WTC11 (cell line): ENCODE measurements around the gene HSFY2.
"Not testable (repeated sequence)": the region's sequence is repeated elsewhere in the genome, so short reads cannot be mapped to it uniquely, and the experiment has no call there.

Experiments
- CBFB ChIP-seq: sonication (generic); formaldehyde crosslinking; IDR thresholded peaks from 2 replicates; pipeline ENCODE4 v1.8.1; 2022; ENCODE audit warnings: mild to moderate bottlenecking, low read depth, missing genetic modification reagents
- CREB1 ChIP-seq: sonication (generic); formaldehyde crosslinking; IDR thresholded peaks from 2 replicates; pipeline ENCODE4 v1.8.0; 2023; ENCODE audit warnings: mild to moderate bottlenecking, missing genetic modification reagents
- ELF4 ChIP-seq: sonication (generic); formaldehyde crosslinking; IDR thresholded peaks from 2 replicates; pipeline ENCODE4 v1.8.1; 2022; ENCODE audit warnings: low read depth, mild to moderate bottlenecking, moderate library complexity, missing genetic modification reagents
- KAT7 ChIP-seq: sonication (generic); formaldehyde crosslinking; IDR thresholded peaks from 2 replicates; pipeline ENCODE4 v1.8.1; 2023; ENCODE audit warnings: missing genetic modification reagents, mild to moderate bottlenecking, borderline replicate concordance
- MXD4 ChIP-seq: fragments of 250-450 bp; sonication (Bioruptor Pico); IDR thresholded peaks from 2 replicates; pipeline ENCODE4 v1.8.0; 2021; ENCODE audit warnings: mild to moderate bottlenecking, moderate library complexity, borderline replicate concordance
- NFYB ChIP-seq: sonication (generic); formaldehyde crosslinking; conservative IDR thresholded peaks from 2 replicates; pipeline ENCODE4 v1.8.0; 2022; ENCODE audit warnings: low read depth, missing genetic modification reagents
- TCF7 ChIP-seq: sonication (generic); formaldehyde crosslinking; IDR thresholded peaks from 2 replicates; pipeline ENCODE4 v1.8.0; 2022; ENCODE audit warnings: mild to moderate bottlenecking, low read depth, missing genetic modification reagents, moderate library complexity
- TF ChIP-seq, protein P1 (sequence below): sonication (generic); formaldehyde crosslinking; IDR thresholded peaks from 2 replicates; pipeline ENCODE4 v1.8.1; 2023; ENCODE audit warnings: mild to moderate bottlenecking, missing genetic modification reagents, moderate library complexity
- TF ChIP-seq, protein P2 (sequence below): fragments of 200-600 bp; IDR thresholded peaks from 2 replicates; pipeline ENCODE4 v1.8.0; 2022; ENCODE audit warnings: antibody characterized with exemption
- TF ChIP-seq, protein P3 (sequence below): sonication (generic); formaldehyde crosslinking; IDR thresholded peaks from 2 replicates; pipeline ENCODE4 v1.8.0; 2022; ENCODE audit warnings: mild to moderate bottlenecking, missing genetic modification reagents

DNA sequence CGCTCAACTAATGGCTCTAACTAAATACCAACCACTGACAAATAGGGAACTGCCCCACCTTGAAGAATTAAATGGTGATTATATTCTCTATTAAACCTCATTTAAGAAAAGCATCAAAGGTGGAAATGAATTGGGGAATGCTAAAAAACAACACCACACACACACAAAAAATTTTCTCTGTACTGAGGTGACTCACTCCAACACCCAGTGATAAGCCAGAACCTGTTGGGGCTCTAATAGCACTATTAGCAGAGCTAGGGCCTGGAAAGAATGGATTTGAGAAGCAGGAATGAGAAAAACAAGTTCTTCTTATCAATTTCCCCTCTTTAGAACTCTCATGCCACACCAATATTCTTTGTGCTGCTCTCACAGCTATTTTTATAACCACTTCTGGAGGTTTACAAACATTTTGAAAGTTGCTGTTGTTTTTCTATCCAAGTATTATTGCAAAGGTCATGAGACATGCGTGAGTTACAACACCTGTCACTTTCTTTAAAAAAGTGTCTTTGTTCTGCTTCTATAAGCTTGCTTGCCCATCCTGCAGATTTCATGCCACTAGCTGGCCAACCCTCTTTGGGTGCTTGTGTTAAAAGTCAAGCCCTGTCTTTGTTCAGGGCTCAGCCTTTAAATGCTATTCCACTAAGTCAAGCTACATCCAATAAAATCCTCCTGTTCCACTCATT is 20.3 kb downstream of the HSFY2 start:
- TF ChIP-seq, protein P1, sequence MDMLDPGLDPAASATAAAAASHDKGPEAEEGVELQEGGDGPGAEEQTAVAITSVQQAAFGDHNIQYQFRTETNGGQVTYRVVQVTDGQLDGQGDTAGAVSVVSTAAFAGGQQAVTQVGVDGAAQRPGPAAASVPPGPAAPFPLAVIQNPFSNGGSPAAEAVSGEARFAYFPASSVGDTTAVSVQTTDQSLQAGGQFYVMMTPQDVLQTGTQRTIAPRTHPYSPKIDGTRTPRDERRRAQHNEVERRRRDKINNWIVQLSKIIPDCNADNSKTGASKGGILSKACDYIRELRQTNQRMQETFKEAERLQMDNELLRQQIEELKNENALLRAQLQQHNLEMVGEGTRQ (CRISPR knock-in tag) = not testable (repeated sequence)
- TF ChIP-seq, protein P2, sequence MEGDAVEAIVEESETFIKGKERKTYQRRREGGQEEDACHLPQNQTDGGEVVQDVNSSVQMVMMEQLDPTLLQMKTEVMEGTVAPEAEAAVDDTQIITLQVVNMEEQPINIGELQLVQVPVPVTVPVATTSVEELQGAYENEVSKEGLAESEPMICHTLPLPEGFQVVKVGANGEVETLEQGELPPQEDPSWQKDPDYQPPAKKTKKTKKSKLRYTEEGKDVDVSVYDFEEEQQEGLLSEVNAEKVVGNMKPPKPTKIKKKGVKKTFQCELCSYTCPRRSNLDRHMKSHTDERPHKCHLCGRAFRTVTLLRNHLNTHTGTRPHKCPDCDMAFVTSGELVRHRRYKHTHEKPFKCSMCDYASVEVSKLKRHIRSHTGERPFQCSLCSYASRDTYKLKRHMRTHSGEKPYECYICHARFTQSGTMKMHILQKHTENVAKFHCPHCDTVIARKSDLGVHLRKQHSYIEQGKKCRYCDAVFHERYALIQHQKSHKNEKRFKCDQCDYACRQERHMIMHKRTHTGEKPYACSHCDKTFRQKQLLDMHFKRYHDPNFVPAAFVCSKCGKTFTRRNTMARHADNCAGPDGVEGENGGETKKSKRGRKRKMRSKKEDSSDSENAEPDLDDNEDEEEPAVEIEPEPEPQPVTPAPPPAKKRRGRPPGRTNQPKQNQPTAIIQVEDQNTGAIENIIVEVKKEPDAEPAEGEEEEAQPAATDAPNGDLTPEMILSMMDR = not testable (repeated sequence)
- TF ChIP-seq KAT7; ELF4 (CRISPR knock-in tag); CBFB (CRISPR knock-in tag); CREB1; TCF7 (CRISPR knock-in tag); NFYB (CRISPR knock-in tag); MXD4 (CRISPR knock-in tag): not testable (repeated sequence)
- TF ChIP-seq, protein P3, sequence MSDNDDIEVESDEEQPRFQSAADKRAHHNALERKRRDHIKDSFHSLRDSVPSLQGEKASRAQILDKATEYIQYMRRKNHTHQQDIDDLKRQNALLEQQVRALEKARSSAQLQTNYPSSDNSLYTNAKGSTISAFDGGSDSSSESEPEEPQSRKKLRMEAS (CRISPR knock-in tag) = not testable (repeated sequence)
